ENCODE data around the gene SKP1. TPM values are rescaled to one million over a fixed set of nuclear protein-coding genes. Genes with fewer than 3 reads are reported as not detected.

The SKP1 gene
- polyA plus RNA-seq, 1 of the 3 experiments (the other 2 are of a cell fraction), result 407 TPM

DNA sequence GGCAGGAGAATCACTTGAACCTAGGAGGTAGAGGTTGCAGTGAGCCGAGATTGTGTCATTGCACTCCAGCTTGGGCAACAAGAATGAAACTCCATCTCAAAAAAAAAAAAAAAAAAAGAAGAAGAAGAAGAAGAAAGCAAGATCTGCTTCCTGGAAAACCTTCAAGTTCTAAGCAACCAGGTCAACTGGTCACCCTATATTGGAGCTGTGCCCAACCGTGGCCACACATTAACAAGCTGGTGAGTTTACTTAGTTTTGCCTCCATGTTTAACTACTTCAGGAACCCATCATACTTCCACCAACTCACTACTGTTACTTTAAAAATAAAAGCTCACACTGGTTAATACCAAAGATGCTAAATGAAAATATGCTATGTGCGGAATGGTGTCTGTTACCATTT lies 12.3 kb upstream of the SKP1 start:
- CTCF ChIA-PET, result interaction anchor here (2.6 to 19.2 kb wide), 2 partner anchors 15 to 98 kb away, joined by 11 to 182 read pairs; no protein-coding TSS in a partner anchor
- Histone ChIP-seq H3K4me3 (ENCODE audit: low read depth in 2 of 2, low read length in 1 of 2) (no peak overlapping the region), H3K4me2 (no peak overlapping the region), H3K27ac (ENCODE audit: low read depth in 2 of 2, low read length in 1 of 2) (no peak overlapping the region), H3K27me3 (ENCODE audit: insufficient read depth) (no peaks in the 10 kb centered on the region), H3K9ac (no peak overlapping the region), H3K4me1 (ENCODE audit: control insufficient read depth in 1 of 2, insufficient read depth in 2 of 2, low read depth in 1 of 2, low read length in 1 of 2) (no peaks in the 10 kb centered on the region; a peak in 1 of 4 replicates), H4K20me1 (ENCODE audit: insufficient read depth) (no peaks in the 10 kb centered on the region; the same call in 1 of the 2 replicates), H3K79me2 (ENCODE audit: insufficient read depth) (peaks cover 10% of the 10 kb centered on the region; the same call in 1 of the 2 replicates), H3F3A (replicated peaks; ENCODE audit: insufficient read depth) (peaks cover 20% of the 10 kb centered on the region), H3K9me3 (no peaks in the 10 kb centered on the region), H2AFZ (ENCODE audit: low read depth) (no peak overlapping the region), H3K36me3 (replicated peaks in 1 of 2; ENCODE audit: control insufficient read depth in 1 of 2, insufficient read depth in 2 of 2, low read length in 1 of 2) (peaks cover 0 to 12% of the 10 kb centered on the region in 2 experiments), H3K9me2 (no peaks in the 10 kb centered on the region)
- WGBS (ENCODE audit: low lambda C conversion rate), result 89% methylated on average over 3 of the region's 3 CpGs
- no peak for DNase-seq
- POLR2A ChIA-PET, result no interaction called here
- no peak for TF ChIP-seq ELF1 (IDR thresholded peaks at IDR 0.05)
- TF ChIP-seq NFIC (IDR thresholded peaks at IDR 0.05; ENCODE audit: borderline replicate concordance), result no peak
- TF ChIP-seq RCOR1 (IDR thresholded peaks at IDR 0.05; ENCODE audit: low read length), result no peak
- TF ChIP-seq RXRA (IDR thresholded peaks at IDR 0.05; ENCODE audit: borderline replicate concordance, low read depth), result no peak
- no peak for TF ChIP-seq GATA2 (CRISPR knock-in tag; IDR thresholded peaks at IDR 0.05)
- no peak for TF ChIP-seq USF1 (IDR thresholded peaks at IDR 0.05; ENCODE audit: borderline replicate concordance, low read depth)
- no peak for TF ChIP-seq TEAD4 (IDR thresholded peaks at IDR 0.05; ENCODE audit: borderline replicate concordance, insufficient read depth)
- no peak for TF ChIP-seq RFX5 (IDR thresholded peaks at IDR 0.05; ENCODE audit: low read length)
- TF ChIP-seq, protein P1, sequence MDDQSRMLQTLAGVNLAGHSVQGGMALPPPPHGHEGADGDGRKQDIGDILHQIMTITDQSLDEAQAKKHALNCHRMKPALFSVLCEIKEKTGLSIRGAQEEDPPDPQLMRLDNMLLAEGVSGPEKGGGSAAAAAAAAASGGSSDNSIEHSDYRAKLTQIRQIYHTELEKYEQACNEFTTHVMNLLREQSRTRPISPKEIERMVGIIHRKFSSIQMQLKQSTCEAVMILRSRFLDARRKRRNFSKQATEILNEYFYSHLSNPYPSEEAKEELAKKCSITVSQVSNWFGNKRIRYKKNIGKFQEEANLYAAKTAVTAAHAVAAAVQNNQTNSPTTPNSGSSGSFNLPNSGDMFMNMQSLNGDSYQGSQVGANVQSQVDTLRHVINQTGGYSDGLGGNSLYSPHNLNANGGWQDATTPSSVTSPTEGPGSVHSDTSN (IDR thresholded peaks at IDR 0.05), result no peak
- TF ChIP-seq GABPA (IDR thresholded peaks at IDR 0.05; ENCODE audit: low read depth), result no peak
- no peak for TF ChIP-seq NRF1 (IDR thresholded peaks at IDR 0.05; ENCODE audit: low read depth, low read length)
- TF ChIP-seq SMC3 (IDR thresholded peaks at IDR 0.05; ENCODE audit: low read depth, low read length), result no peak
- no peak for TF ChIP-seq MAX (IDR thresholded peaks at IDR 0.05; ENCODE audit: low read depth)
- TF ChIP-seq TCF12 (IDR thresholded peaks at IDR 0.05), result no peak
- TF ChIP-seq FOXM1 (IDR thresholded peaks at IDR 0.05; ENCODE audit: low read depth), result no peak
- TF ChIP-seq YY1 (IDR thresholded peaks at IDR 0.05; ENCODE audit: low read depth), result no peak

- peaks cover 4% of the 10 kb centered on the region; the same call in 1 of the 2 replicates for H3K79me2 ChIP-seq (ENCODE audit: insufficient read depth)
- no peaks in the 10 kb centered on the region; the same call in 1 of the 2 replicates for H4K20me1 ChIP-seq (ENCODE audit: insufficient read depth)
- WGBS (ENCODE audit: low lambda C conversion rate), result 84% methylated on average over 1 of the region's 1 CpG
- H3K4me3 ChIP-seq (ENCODE audit: low read depth in 2 of 2, low read length in 1 of 2), result no peak overlapping the region
- TF ChIP-seq YY1 (IDR thresholded peaks at IDR 0.05; ENCODE audit: low read depth), result no peak
- TF ChIP-seq RFX5 (IDR thresholded peaks at IDR 0.05; ENCODE audit: low read length), result no peak
- TF ChIP-seq TAF1 (IDR thresholded peaks at IDR 0.05; ENCODE audit: borderline replicate concordance, low read depth, low read length), result no peak
- no peak for TF ChIP-seq FOSL2 (IDR thresholded peaks at IDR 0.05; ENCODE audit: borderline replicate concordance, low read depth)
- TF ChIP-seq EZH2phosphoT487 (IDR thresholded peaks at IDR 0.05; ENCODE audit: borderline replicate concordance, low read depth), result no peak
- no peak for TF ChIP-seq ELF1 (IDR thresholded peaks at IDR 0.05)
- no peak for TF ChIP-seq MEF2A (IDR thresholded peaks at IDR 0.05; ENCODE audit: borderline replicate concordance, low read depth)
- TF ChIP-seq CHD2 (IDR thresholded peaks at IDR 0.05; ENCODE audit: low read length, partially characterized antibody), result no peak
- TF ChIP-seq, protein P2, sequence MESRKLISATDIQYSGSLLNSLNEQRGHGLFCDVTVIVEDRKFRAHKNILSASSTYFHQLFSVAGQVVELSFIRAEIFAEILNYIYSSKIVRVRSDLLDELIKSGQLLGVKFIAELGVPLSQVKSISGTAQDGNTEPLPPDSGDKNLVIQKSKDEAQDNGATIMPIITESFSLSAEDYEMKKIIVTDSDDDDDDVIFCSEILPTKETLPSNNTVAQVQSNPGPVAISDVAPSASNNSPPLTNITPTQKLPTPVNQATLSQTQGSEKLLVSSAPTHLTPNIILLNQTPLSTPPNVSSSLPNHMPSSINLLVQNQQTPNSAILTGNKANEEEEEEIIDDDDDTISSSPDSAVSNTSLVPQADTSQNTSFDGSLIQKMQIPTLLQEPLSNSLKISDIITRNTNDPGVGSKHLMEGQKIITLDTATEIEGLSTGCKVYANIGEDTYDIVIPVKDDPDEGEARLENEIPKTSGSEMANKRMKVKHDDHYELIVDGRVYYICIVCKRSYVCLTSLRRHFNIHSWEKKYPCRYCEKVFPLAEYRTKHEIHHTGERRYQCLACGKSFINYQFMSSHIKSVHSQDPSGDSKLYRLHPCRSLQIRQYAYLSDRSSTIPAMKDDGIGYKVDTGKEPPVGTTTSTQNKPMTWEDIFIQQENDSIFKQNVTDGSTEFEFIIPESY (IDR thresholded peaks at IDR 0.05; ENCODE audit: borderline replicate concordance, low read depth), result no peak
- H3K4me1 ChIP-seq (ENCODE audit: control insufficient read depth in 1 of 2, insufficient read depth in 2 of 2, low read depth in 1 of 2, low read length in 1 of 2), result no peaks in the 10 kb centered on the region; a peak in 1 of 4 replicates
- no peak overlapping the region for H3K4me2 ChIP-seq
- H3K36me3 ChIP-seq (replicated peaks in 1 of 2; ENCODE audit: control insufficient read depth in 1 of 2, insufficient read depth in 2 of 2, low read length in 1 of 2), result peaks cover 0 to 6% of the 10 kb centered on the region in 2 experiments
- H3K27me3 ChIP-seq (ENCODE audit: insufficient read depth), result no peaks in the 10 kb centered on the region
- DNase-seq, result no peak
- ChIA-PET CTCF (interaction anchor here (1.2 to 19.2 kb wide), 5 partner anchors 16 to 399 kb away, joined by 3 to 182 read pairs (median 6); no protein-coding TSS in a partner anchor), POLR2A (interaction anchor here (0.8 to 1.1 kb wide), 2 partner anchors 11 to 12 kb away, joined by 3 to 5 read pairs; no protein-coding TSS in a partner anchor)
- peaks cover 15% of the 10 kb centered on the region for H3F3A ChIP-seq (replicated peaks; ENCODE audit: insufficient read depth)
- H3K9me3 ChIP-seq, result no peaks in the 10 kb centered on the region
- no peaks in the 10 kb centered on the region for H3K9me2 ChIP-seq
- H2AFZ ChIP-seq (ENCODE audit: low read depth), result no peak overlapping the region
- no peak overlapping the region for H3K9ac ChIP-seq
- H3K27ac ChIP-seq (ENCODE audit: low read depth in 2 of 2, low read length in 1 of 2), result no peak overlapping the region
These were observed 11.3 kb upstream of the SKP1 start for GRCh38 chr5:134188092-134188491.
